ENCODE data around the gene SLK.

GRCh38 chr10:103925591-103925990 lies 41.3 kb upstream of the SLK start:
- no peak for TF ChIP-seq POLR2A (IDR thresholded peaks at IDR 0.05)
- TF ChIP-seq CTCF (IDR thresholded peaks at IDR 0.05), result no peak
